H1 (cell line): Measurements from ENCODE around the gene SEC63. TPM values are rescaled to one million over a fixed set of nuclear protein-coding genes. Genes with fewer than 3 reads are reported as not detected.
"Not testable (repeated sequence)": the region's sequence is repeated elsewhere in the genome, so short reads cannot be mapped to it uniquely, and the experiment has no call there.

Experiments
- CTCF ChIA-PET: fragments of 300-600 bp; sonication (Branson Sonifier 250); formaldehyde crosslinking; loops from one replicate; lab custom pipeline; 2021; ENCODE audit not compliant: partially characterized antibody; lab: Charles Lee
- POLR2A ChIA-PET: fragments of 300-600 bp; sonication (Branson Sonifier 250); formaldehyde crosslinking; loops from one replicate; lab custom pipeline; 2021; ENCODE audit warnings: inconsistent platforms; ENCODE audit not compliant: partially characterized antibody; lab: Charles Lee
- DNase-seq, 2 experiments: peaks; one replicate each; pipeline versions ENCODE4 v3.0.0 to v3.0.0-alpha.2; 2010 to 2022; ENCODE audit warnings: low spot score in 2 of 2, low read depth in 1 of 2, mixed read lengths in 1 of 2
- FAIRE-seq: peaks from 2 replicates; lab custom pipeline; 2011; peaks lifted over from hg19 to GRCh38; lab: Jason Lieb, UNC
- H2AFZ ChIP-seq: 2 replicates; pipeline ENCODE4 v1.8.1; 2012; ENCODE audit warnings: low read length, inconsistent platforms
- H2AK5ac ChIP-seq: 2 replicates; pipeline ENCODE4 v1.6.1; 2013; ENCODE audit warnings: low read depth, low read length
- H2BK120ac ChIP-seq: replicated peaks from 2 replicates; pipeline ENCODE3; 2013; ENCODE audit warnings: low read depth, low read length, inconsistent platforms
- H2BK12ac ChIP-seq: 2 replicates; pipeline ENCODE4 v1.6.1; 2013; ENCODE audit warnings: low read depth, low read length
- H2BK15ac ChIP-seq: 2 replicates; pipeline ENCODE4 v1.6.1; 2013; ENCODE audit warnings: low read length
- H2BK20ac ChIP-seq: 2 replicates; pipeline ENCODE4 v1.6.1; 2013; ENCODE audit warnings: low read length
- H2BK5ac ChIP-seq: 2 replicates; pipeline ENCODE4 v1.6.1; 2013; ENCODE audit warnings: low read depth, low read length
- H3K14ac ChIP-seq: 2 replicates; pipeline ENCODE4 v1.6.1; 2013; ENCODE audit warnings: inconsistent platforms; ENCODE audit not compliant: insufficient read length
- H3K18ac ChIP-seq: 2 replicates; pipeline ENCODE4 v1.6.1; 2013; ENCODE audit warnings: low read length; ENCODE audit errors: extremely low read depth
- H3K23ac ChIP-seq: 2 replicates; pipeline ENCODE4 v1.6.1; 2013; ENCODE audit warnings: inconsistent platforms; ENCODE audit not compliant: insufficient read length
- H3K23me2 ChIP-seq: 2 replicates; pipeline ENCODE4 v1.6.1; 2013; ENCODE audit warnings: low read depth, low read length
- H3K27ac ChIP-seq: 2 replicates; pipeline ENCODE4 v1.6.1; 2011; ENCODE audit warnings: low read depth, low read length, inconsistent platforms
- H3K27me3 ChIP-seq, 4 experiments: replicated peaks in 1 of 4; 1 replicate in 1 of 4; 2 replicates in 3 of 4; pipeline versions ENCODE4 v1.6.1 to v1.8.1; 2011 to 2013; ENCODE audit warnings: low read length in 3 of 4, mild to moderate bottlenecking in 3 of 4, inconsistent platforms in 2 of 4, mixed read lengths in 2 of 4, moderate library complexity in 1 of 4; ENCODE audit not compliant: control insufficient read depth in 3 of 4, insufficient read depth in 3 of 4; ENCODE audit errors: extremely low read depth in 1 of 4
- H3K36me3 ChIP-seq, 4 experiments: 2 replicates each; pipeline versions ENCODE4 v1.6.1 to v1.8.1; 2011 to 2013; ENCODE audit warnings: mild to moderate bottlenecking in 4 of 4, low read length in 3 of 4, moderate library complexity in 2 of 4, control low read depth in 1 of 4, inconsistent platforms in 1 of 4; ENCODE audit not compliant: insufficient read depth in 4 of 4, control insufficient read depth in 2 of 4
- H3K4ac ChIP-seq: replicated peaks from 2 replicates; pipeline ENCODE3; 2013; ENCODE audit warnings: low read length, low read depth, mixed read lengths, inconsistent platforms; ENCODE audit not compliant: insufficient read length
- H3K4me1 ChIP-seq, 4 experiments: replicated peaks in 1 of 4; 1 replicate in 1 of 4; 2 replicates in 3 of 4; pipeline versions ENCODE4 v1.6.1 to v1.8.1; 2011 to 2013; ENCODE audit warnings: low read length in 3 of 4, inconsistent platforms in 2 of 4, mixed read lengths in 1 of 4; ENCODE audit not compliant: insufficient read depth in 4 of 4, control insufficient read depth in 3 of 4
- H3K4me2 ChIP-seq, 2 experiments: 2 replicates each; pipeline versions ENCODE4 v1.6.1 to v1.8.1; 2011 to 2013; ENCODE audit warnings: low read depth in 2 of 2, low read length in 2 of 2, control low read depth in 1 of 2, inconsistent platforms in 1 of 2, mild to moderate bottlenecking in 1 of 2; ENCODE audit not compliant: insufficient read depth in 1 of 2
- H3K4me3 ChIP-seq, 4 experiments: fragments of 200-600, 300-600 bp in 1 of 4; sonication (generic), shearing (Covaris generic), sonication (Bioruptor Twin) in 1 of 4; 2 replicates each; pipeline versions ENCODE4 v1.5.1 to v1.8.1; 2011 to 2016; ENCODE audit warnings: low read length in 4 of 4, low read depth in 3 of 4, control low read depth in 2 of 4, inconsistent platforms in 2 of 4, mild to moderate bottlenecking in 2 of 4, mixed read lengths in 1 of 4, moderate library complexity in 1 of 4; ENCODE audit not compliant: insufficient read depth in 2 of 4; ENCODE audit errors: extremely low read depth in 1 of 4
- H3K56ac ChIP-seq: replicated peaks from 2 replicates; pipeline ENCODE3; 2013; ENCODE audit warnings: low read depth, mild to moderate bottlenecking, mixed read lengths, low read length, inconsistent platforms; ENCODE audit not compliant: insufficient read length
- H3K79me1 ChIP-seq: 2 replicates; pipeline ENCODE4 v1.6.1; 2013; ENCODE audit warnings: low read depth, low read length, control low read depth
- H3K79me2 ChIP-seq, 2 experiments: 2 replicates each; pipeline versions ENCODE4 v1.6.1 to v1.8.1; 2012 to 2013; ENCODE audit warnings: low read length in 2 of 2, mild to moderate bottlenecking in 2 of 2, inconsistent platforms in 1 of 2; ENCODE audit not compliant: insufficient read depth in 2 of 2, control insufficient read depth in 1 of 2
- H3K9ac ChIP-seq, 4 experiments: replicated peaks in 1 of 4; 1 replicate in 1 of 4; 2 replicates in 3 of 4; pipeline versions ENCODE4 v1.6.1 to v1.8.1; 2011 to 2013; ENCODE audit warnings: low read depth in 3 of 4, low read length in 3 of 4, control low read depth in 2 of 4, mild to moderate bottlenecking in 2 of 4, moderate library complexity in 2 of 4, inconsistent platforms in 1 of 4; ENCODE audit errors: extremely low read depth in 1 of 4
- H3K9me3 ChIP-seq, 2 experiments: 2 replicates each; pipeline versions ENCODE4 v1.6.1 to v1.8.1; 2012 to 2013; ENCODE audit warnings: mild to moderate bottlenecking in 2 of 2, moderate library complexity in 2 of 2, control low read depth in 1 of 2, inconsistent platforms in 1 of 2, low read depth in 1 of 2, low read length in 1 of 2, mixed read lengths in 1 of 2; ENCODE audit not compliant: insufficient read depth in 2 of 2
- H4K20me1 ChIP-seq, 2 experiments: replicated peaks in 1 of 2; 2 replicates each; pipeline versions ENCODE3 to v1.8.1; 2011 to 2013; ENCODE audit warnings: inconsistent platforms in 2 of 2, low read length in 2 of 2, mild to moderate bottlenecking in 1 of 2; ENCODE audit not compliant: insufficient read depth in 2 of 2, control insufficient read depth in 1 of 2
- H4K5ac ChIP-seq: 2 replicates; pipeline ENCODE4 v1.6.1; 2013; ENCODE audit warnings: low read length, low read depth, mixed read lengths, inconsistent platforms; ENCODE audit not compliant: insufficient read length
- H4K8ac ChIP-seq: 2 replicates; pipeline ENCODE4 v1.8.0; 2013; ENCODE audit warnings: mild to moderate bottlenecking, moderate library complexity, low read length, inconsistent platforms; ENCODE audit not compliant: insufficient read depth; ENCODE audit errors: extremely low read depth
- H4K91ac ChIP-seq: replicated peaks from 2 replicates; pipeline ENCODE3; 2013; ENCODE audit warnings: low read length, mixed read lengths, inconsistent platforms; ENCODE audit not compliant: insufficient read length
- WGBS, 2 experiments: shearing (Covaris generic) in 1 of 2; methylation state at CpG; one replicate each; pipeline versions ENCODE4 v1.1.6 to v1.1.7; 2013 to 2015; ENCODE audit warnings: low lambda C conversion rate in 2 of 2, mixed read lengths in 2 of 2, inconsistent platforms in 1 of 2, low coverage in 1 of 2, missing lambda C conversion rate in 1 of 2; ENCODE audit not compliant: insufficient replicate concordance in 2 of 2, insufficient coverage in 1 of 2, insufficient read length in 1 of 2; ENCODE audit errors: extremely low coverage in 1 of 2, missing lambda C conversion rate in 1 of 2; 5-methylcytosine and 5-hydroxymethylcytosine counted together
- polyA plus RNA-seq, 7 experiments: library from polyadenylated mRNA; depleted of rRNA in 3 of 7; stranded (reverse) in 5 of 7; unstranded in 2 of 7; fragments of >200 nt in 5 of 7; fragments of 200-250 nt in 2 of 7; gene quantifications; 1 replicate in 5 of 7; 2 replicates in 1 of 7; 4 replicates in 1 of 7; pipeline versions ENCODE4 v1.2.1 to v1.2.3, GENCODE V29; 2011 to 2013; ENCODE audit warnings: missing spikeins in 2 of 7, mixed read lengths in 2 of 7
- total RNA-seq: library from RNA; stranded (reverse); fragmentation: NEBNext Ultra II Directional; extraction: Animal tissue kit (Norgen Biotek cat#: 25700); gene quantifications from 2 replicates; pipeline ENCODE4 v1.2.1, GENCODE V29; 2021

The SEC63 gene
- total and polyA plus RNA-seq, 2 of the 8 experiments (the other 6 are each of a cell fraction or from before 2014, with no cell fraction given): 17.3 to 121 TPM

- H3K4ac ChIP-seq, DNase-seq, H3K56ac ChIP-seq, H3K4me3 ChIP-seq, H3K9me3 ChIP-seq, H3K27ac ChIP-seq, H3K79me1 ChIP-seq, H3K23me2 ChIP-seq, H3K18ac ChIP-seq, H3K23ac ChIP-seq, H3K9ac ChIP-seq, H2BK120ac ChIP-seq, H3K14ac ChIP-seq, H2BK20ac ChIP-seq, POLR2A ChIA-PET, H2BK12ac ChIP-seq, H2BK5ac ChIP-seq, H2AK5ac ChIP-seq, FAIRE-seq, H4K5ac ChIP-seq, H4K8ac ChIP-seq, H4K20me1 ChIP-seq, H3K4me1 ChIP-seq, H3K4me2 ChIP-seq, H4K91ac ChIP-seq, H3K27me3 ChIP-seq, H2AFZ ChIP-seq, H2BK15ac ChIP-seq: not testable (repeated sequence)
- 84% methylated on average over 10 of the region's 10 CpGs; no CpG with 5 or more reads in 1 of the 2 experiments for WGBS, 2 experiments
- Histone ChIP-seq H3K79me2 (peaks cover 3 to 53% of the 10 kb centered on the region in 2 experiments; a peak in 3 of 4 replicates), H3K36me3 (peaks cover 0 to 42% (median 13%) of the 10 kb centered on the region in 4 experiments; a peak in 5 of 8 replicates)
- CTCF ChIA-PET: interaction anchor here (1.1 kb wide), 1 partner anchor 15 kb away, joined by 3 read pairs; no protein-coding TSS in a partner anchor
Observed at GRCh38 chr6:107926697-107927544, 31.1 kb downstream of the SEC63 start.
